COLO668 (cell line): ENCODE data around the gene GOT2.
"Not testable (repeated sequence)": the region's sequence is repeated elsewhere in the genome, so short reads cannot be mapped to it uniquely, and the experiment has no call there.

Experiments used
- DNase-seq: peaks from one replicate; lab custom pipeline; 2025; ENCODE audit not compliant: unreplicated experiment; lab: John Stamatoyannopoulos, UW

GOT2 gene

GRCh38 chr16:58723109-58723508, 11.0 kb downstream of the GOT2 start:
- no peak for DNase-seq

DNA sequence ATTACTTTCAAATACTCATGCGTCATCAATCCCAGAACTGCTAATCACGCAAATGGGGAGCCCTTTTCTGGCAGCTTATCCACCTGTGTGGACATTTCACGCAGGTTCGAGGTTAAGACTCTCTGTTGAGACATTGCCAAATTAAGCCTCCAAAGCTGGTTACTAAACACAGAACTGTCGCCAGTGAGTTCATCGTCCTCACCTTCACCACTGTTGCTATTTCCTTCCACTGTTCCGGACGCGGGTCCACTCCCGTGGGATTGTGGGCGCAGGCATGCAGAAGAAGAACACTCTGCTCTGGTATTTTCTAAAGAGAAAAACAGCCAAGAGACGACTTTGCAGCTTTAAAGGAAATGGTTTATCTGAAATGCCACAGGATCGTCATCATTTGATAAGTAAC, 16.1 kb downstream of the GOT2 start:
- no peak for DNase-seq

GRCh38 chr16:58716468-58716867, 17.6 kb downstream of the GOT2 start:
- no peak for DNase-seq

DNA sequence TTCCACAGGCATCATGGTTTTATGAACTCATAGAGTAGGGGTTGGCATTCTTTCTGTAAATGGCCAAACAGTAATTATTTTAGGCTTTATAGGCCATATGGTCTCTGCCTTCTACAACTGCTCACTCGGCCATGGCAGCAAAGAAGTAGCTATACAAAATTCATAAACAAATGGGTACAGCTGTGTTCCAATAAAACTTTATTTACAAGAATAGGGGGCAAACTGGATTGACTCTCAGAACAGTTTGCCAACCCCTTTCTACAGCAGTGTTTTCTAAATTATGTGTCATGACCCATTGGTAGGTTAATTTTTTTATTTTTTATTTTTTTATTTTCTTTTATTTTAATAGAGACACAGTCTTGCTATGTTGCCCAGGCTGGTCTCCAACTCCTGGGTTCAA, 20.4 kb downstream of the GOT2 start:
- no peak for DNase-seq

GRCh38 chr16:58709333-58709732, 24.8 kb downstream of the GOT2 start:
- no peak for DNase-seq

DNA sequence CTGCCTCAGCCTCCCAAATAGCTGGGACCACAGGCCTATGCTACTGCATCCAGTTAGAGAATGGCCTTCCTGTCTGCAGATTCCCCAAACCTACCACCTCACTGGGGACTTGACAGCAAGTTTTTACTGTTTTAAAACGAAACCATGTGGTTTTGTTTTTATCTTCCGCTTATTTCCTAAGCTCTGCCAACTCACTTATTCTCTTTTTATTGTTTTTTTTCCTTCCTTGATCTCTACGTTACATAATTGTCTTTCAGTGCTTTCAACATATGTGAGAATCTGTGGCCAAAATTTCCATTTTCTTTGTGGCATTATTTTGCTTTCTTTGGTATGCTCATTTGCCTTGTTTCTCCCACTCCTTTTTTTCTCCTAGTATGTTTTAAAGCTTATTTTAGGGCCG, 35.0 kb downstream of the GOT2 start:
- DNase-seq: no peak

- no peak for DNase-seq
Observed at GRCh38 chr16:58695368-58695767, 38.7 kb downstream of the GOT2 start.

- no peak for DNase-seq
Observed at GRCh38 chr16:58692450-58692849, 41.7 kb downstream of the GOT2 start.

DNA sequence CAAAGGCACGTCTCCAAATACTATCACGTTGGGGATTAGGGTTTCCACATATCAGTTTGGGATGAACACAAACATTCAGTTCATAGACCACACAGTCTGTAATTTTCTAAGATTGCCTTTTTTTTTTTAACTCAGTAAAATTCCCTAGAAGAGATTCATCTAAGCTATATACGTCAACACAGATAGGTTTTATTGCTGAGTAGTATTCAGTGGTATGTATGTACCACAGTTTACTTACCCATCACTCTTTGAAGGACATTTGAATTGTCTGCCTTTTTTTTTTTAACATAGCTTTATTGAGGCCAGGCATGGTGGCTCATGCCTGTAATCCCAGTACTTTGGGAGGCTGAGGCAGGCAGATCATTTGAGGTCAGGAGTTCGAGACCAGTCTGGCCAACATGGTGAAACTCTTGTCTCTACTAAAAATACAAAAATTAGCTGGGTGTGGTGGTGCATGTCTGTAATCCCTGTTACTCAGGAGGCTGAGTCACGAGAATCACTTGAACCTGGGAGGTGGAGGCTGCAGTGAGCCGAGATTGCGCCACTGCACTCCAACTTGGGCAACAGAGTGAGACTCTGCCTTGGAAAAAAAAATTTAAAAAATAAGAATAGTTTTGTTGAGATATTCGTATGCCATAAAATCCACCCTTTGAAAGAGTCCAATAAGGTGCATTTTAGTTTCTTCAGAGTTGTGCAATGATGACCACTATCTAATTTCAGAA, 47.0 kb downstream of the GOT2 start:
- not testable (repeated sequence) for DNase-seq

- DNase-seq: no peak
Observed at GRCh38 chr16:58685084-58685449, 49.0 kb downstream of the GOT2 start.

GRCh38 chr16:58684354-58685083, 49.6 kb downstream of the GOT2 start, which contains the start of gene SLC38A7:
Gene SLC38A7, minus strand, starts transcription at chr16:58684770. Its CDS starts 4,644 bp downstream, at chr16:58680126.
- peak; percentile 83 for DNase-seq

DNA sequence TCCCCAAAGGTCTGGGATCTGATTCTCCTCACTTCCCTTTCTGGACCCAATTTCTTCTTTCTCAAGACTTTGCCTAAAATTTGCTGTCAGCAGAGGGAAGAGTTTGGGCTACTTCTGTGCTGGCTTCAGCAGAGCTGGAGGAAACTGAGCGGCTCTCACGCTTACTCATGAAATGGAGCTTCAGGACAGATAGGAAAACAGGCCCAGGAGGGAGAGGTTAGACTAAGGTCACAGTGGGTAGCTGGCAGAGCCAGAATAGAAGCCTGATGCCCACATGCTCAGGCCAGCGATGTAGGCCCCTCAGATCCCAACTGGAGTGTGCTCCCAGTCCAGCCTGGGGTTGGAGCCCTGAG, 50.1 kb downstream of the GOT2 start:
- DNase-seq: no peak

DNA sequence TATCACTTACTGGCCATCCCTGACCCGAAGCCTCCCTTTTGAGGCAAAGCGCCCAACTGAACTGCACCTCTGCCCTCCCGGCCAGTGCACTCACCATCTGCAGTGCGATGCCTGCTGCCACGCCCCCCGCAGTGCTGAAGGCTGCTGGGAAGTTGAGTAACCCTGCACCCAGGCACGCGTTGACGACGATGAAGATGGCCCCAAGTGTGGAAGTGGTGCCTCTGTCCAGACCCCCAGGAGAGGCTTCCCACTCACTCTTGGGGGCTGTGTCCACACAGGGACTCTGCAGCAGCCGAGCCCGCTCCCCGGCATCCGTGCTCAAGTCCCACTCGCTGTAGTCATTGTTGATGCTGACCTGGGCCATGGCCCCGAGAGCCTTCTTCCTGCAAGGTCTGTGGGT, 54.4 kb downstream of the GOT2 start:
- no peak for DNase-seq

DNA sequence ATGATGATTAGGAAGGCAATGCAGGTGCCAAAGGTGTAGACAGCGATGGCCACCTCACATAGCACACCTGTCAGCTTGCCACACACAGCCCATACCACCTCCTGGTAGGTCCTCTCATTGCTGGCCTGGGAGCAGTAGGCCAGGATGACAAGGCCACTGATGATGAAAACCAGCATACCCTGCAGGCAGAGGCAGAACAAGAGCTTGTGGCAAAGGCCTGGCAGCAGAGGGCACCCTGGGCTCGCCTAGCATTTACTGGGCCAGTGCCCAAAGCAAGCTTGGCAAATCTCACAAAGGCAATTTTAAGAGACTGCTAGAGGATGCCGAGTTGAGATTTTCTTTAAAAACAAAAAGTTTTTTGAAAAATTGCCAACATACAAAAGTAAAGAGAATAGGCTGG, 55.4 kb downstream of the GOT2 start:
- no peak for DNase-seq

DNA sequence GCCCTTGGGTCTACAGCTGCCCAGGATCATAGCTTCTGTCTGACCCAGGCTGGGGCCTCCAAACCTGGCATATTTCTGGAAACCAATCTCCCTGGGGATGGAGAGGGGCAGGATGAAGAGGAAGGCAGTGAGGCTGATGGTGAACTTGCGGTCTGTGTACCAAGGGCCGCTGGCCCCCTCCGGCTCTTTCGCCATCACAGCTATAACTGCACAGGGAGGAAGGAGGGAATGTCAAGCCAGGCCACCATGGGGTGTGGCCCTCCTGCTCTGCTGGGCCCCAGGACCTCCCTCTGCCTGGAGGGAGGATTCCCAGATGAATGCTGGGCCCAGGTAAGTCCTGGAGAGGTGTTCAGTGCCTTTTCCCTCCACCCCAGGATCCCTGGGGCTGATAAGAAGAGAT, 55.8 kb downstream of the GOT2 start:
- DNase-seq: no peak

GRCh38 chr16:58670946-58671583, 63.1 kb downstream of the GOT2 start:
- no peak for DNase-seq

DNA sequence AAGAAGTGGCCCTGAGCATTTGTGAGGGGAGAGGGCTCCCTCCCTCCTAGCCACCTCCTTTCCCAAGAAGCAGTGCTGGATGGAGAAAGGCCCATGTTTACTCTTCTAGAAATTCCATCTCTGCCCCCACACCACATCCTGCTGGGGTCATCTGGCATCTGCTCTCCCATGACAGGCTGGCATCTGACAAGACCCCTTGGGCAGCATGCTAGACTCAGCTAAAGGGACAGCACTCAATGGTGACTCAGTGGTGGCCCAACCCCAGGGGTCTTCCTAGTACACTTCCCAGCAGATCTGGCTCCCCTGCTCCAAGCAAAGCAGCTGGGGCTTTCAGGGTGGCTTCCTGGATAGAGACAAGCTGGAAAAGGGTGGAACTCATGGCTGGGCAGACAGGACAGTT, 63.9 kb downstream of the GOT2 start:
- DNase-seq: no peak

GRCh38 chr16:58665200-58665599, 68.9 kb downstream of the GOT2 start:
- no peak for DNase-seq

DNA sequence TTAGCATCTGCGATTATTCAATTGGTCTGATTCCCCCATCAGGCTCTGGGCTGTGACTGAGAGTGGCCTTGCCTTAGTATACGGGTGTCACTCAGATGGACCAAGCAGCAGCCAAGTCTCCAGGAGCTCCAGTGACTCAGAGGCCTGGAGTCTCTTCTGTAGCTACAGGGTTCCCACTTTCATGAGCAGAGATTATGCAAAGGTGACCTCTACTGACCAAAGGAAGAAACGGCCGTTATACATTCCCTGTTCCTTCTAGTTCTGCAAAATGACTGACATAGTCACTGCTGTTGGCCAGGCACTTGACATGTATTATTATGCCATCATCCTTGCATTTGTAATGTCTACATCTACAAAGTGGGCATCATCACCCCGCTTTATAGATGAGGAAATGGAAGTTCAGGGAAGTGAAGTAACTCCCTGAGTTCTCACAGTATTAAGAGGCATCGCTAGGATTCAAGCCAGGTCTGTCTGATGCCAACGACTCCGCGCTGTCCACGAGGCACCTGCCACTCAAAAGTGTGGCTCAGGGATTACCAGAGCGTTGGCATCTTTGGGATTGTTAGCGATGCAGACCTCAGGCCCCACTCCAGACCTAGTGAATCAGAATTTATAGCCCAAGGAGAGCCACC, 72.8 kb downstream of the GOT2 start:
- peak; percentile 28 for DNase-seq

GRCh38 chr16:58659911-58660310, 74.2 kb downstream of the GOT2 start:
- DNase-seq: not testable (repeated sequence)

DNA sequence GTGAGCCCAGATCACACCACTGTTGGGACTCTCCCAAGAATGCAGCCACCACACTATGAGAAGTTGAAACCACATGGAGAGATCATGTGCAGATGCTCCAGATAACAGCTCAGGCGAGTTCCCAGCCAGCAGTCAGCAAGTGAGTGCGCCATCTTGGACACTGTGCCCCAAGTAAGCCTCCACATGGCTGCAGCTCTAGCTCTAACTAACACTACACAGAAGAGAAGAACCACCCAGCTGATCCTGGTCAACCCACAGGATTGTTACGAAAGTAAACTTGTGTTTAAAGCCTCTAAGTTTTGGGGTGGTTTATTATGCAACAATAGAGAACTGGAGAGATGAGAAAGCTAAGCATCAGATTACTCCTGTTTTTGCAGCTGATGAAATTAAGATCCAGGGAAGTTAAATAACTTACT, 75.3 kb downstream of the GOT2 start:
- no peak for DNase-seq
